ENCODE data around the gene DAGLB. TPM values are rescaled to one million over a fixed set of nuclear protein-coding genes. Genes with fewer than 3 reads are reported as not detected.

The DAGLB gene
- total and polyA plus RNA-seq, 2 of the 8 experiments (the other 6 are each of a cell fraction or from before 2014, with no cell fraction given): 27.0 to 39.6 TPM

DNA sequence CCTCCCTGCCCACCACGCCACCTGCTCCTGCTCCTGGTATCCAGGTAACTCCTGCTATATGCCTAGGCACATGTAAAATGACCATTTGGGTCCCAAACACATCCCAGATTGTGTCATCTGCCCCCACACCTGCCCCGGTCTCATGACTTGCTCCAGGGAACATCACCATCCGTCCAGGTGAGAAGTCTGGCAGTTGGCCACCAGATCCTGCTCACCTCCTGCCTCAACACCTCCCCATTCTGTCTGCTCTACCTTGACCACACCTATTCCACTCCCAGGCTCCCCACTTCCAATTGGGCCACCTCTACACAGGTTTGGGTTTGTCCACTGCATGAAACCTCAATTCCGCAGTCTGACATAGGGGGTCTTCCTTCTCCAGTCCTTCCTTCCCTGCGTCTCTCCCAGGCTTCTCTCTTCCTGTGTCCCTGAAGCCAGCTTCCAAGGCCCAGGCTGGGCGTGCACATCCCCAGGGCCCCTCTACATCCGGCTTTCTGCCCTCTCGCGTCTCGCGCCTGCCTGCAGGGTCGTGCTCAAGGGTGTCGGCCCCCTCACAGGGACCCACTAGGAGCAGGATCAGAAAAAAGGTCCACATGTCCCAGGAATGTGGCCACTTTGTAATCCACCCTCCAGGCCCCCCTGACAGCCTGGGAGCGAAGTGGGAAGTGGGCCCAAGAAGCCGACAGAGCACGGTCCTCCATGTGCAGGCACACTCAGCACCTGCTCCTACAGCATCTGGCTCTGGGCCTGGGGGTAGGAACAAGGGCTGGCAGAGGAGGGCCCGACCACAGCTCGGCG, 49.3 kb upstream of the DAGLB start (continued):
- TF ChIP-seq CHD7 (IDR thresholded peaks at IDR 0.05; ENCODE audit: insufficient replicate concordance, low read length) (no peak), GTF2F1 (IDR thresholded peaks at IDR 0.05; ENCODE audit: borderline replicate concordance, low read depth, low read length) (no peak), YY1 (IDR thresholded peaks at IDR 0.05; ENCODE audit: low read depth, low read length) (no peak), RBBP5 (IDR thresholded peaks at IDR 0.05; ENCODE audit: borderline replicate concordance, low read depth, low read length) (no peak), KDM1A (IDR thresholded peaks at IDR 0.05; ENCODE audit: borderline replicate concordance, low read length) (no peak)
